Measurements from ENCODE around the gene TMTC4.

- no peak for TF ChIP-seq ZFP30 (CRISPR knock-in tag; IDR thresholded peaks at IDR 0.05)
- TF ChIP-seq ARNTL (CRISPR knock-in tag; IDR thresholded peaks at IDR 0.05; ENCODE audit: borderline replicate concordance, low read depth) = no peak
- no peak for TF ChIP-seq RARB (CRISPR knock-in tag; IDR thresholded peaks at IDR 0.05)
- TF ChIP-seq ZNF8 (CRISPR knock-in tag; IDR thresholded peaks at IDR 0.05) = no peak
- no peak for TF ChIP-seq CREB5 (CRISPR knock-in tag; IDR thresholded peaks at IDR 0.05; ENCODE audit: low read depth)
- TF ChIP-seq CSDC2 (CRISPR knock-in tag; IDR thresholded peaks at IDR 0.05) = no peak
- TF ChIP-seq TSHZ2 (CRISPR knock-in tag; IDR thresholded peaks at IDR 0.05) = no peak
- no peak for TF ChIP-seq TCF4 (CRISPR knock-in tag; IDR thresholded peaks at IDR 0.05; ENCODE audit: borderline replicate concordance)
- TF ChIP-seq PATZ1 (CRISPR knock-in tag; IDR thresholded peaks at IDR 0.05; ENCODE audit: borderline replicate concordance) = no peak
- TF ChIP-seq BACH2 (CRISPR knock-in tag; IDR thresholded peaks at IDR 0.05; ENCODE audit: borderline replicate concordance) = no peak
- no peak for TF ChIP-seq ISL1 (CRISPR knock-in tag; IDR thresholded peaks at IDR 0.05)
These were observed 53.8 kb downstream of the TMTC4 start for GRCh38 chr13:100620792-100621191.
